Measurements from ENCODE around the gene LARP1. TPM values are rescaled to one million over a fixed set of nuclear protein-coding genes. Genes with fewer than 3 reads are reported as not detected.

The LARP1 gene
- total and polyA plus RNA-seq, 9 of the 15 experiments (the other 6 are each of a cell fraction or from before 2014, with no cell fraction given): 22.6 to 300 (median 92.0) TPM

GRCh38 chr5:154858297-154858971, 103.3 kb downstream of the LARP1 start, which contains the start of gene CNOT8 (continued):
- 0 out of 2 replicates have a peak, but pooled peaks have one; percentile 29 for TF ChIP-seq DEAF1 (CRISPR knock-in tag; IDR thresholded peaks at IDR 0.05)
- 0 out of 2 replicates have a peak, but pooled peaks have one; percentile 28 for TF ChIP-seq ZNF583 (CRISPR knock-in tag; IDR thresholded peaks at IDR 0.05)
- TF ChIP-seq ZNF586 (CRISPR knock-in tag; conservative IDR thresholded peaks at IDR 0.05): no peak
- no peak for TF ChIP-seq PHF21A (IDR thresholded peaks at IDR 0.05; ENCODE audit: borderline replicate concordance, low read depth)
- TF ChIP-seq RCOR1 (IDR thresholded peaks at IDR 0.05; ENCODE audit: borderline replicate concordance in 1 of 2, low read depth in 2 of 2, low read length in 2 of 2): peak in 1 of 2 experiments; percentile 71; a peak in 2 of 4 replicates
- TF ChIP-seq L3MBTL2 (IDR thresholded peaks at IDR 0.05): peak; percentile 10
- TF ChIP-seq NCOA2 (IDR thresholded peaks at IDR 0.05; ENCODE audit: partially characterized antibody in 2 of 2): no peak
- no peak for TF ChIP-seq ATF4 (CRISPR knock-in tag; IDR thresholded peaks at IDR 0.05)
- peak in 1 of 2 experiments; percentile 16; a peak in 3 of 4 replicates for TF ChIP-seq FOXK2 (conservative IDR thresholded peaks at IDR 0.05 in 1 of 2, IDR thresholded peaks at IDR 0.05 in 1 of 2; ENCODE audit: low read depth in 2 of 2)
- no peak for TF ChIP-seq SNAPC5 (CRISPR knock-in tag; IDR thresholded peaks at IDR 0.05)
- TF ChIP-seq DACH1 (IDR thresholded peaks at IDR 0.05; ENCODE audit: partially characterized antibody): no peak
- TF ChIP-seq SNRNP70 (optimal IDR thresholded peaks at IDR 0.05; ENCODE audit: low read depth, low read length): no peak
- TF ChIP-seq CTBP1 (IDR thresholded peaks at IDR 0.05; ENCODE audit: borderline replicate concordance): peak; percentile 82
- TF ChIP-seq ZNF407 (IDR thresholded peaks at IDR 0.05; ENCODE audit: low read depth): no peak
- TF ChIP-seq ZNF431 (CRISPR knock-in tag; IDR thresholded peaks at IDR 0.05): peak; percentile 69
- peak; percentile 28; the same call in 1 of the 2 replicates for TF ChIP-seq MXI1 (IDR thresholded peaks at IDR 0.05; ENCODE audit: low read depth, low read length)
- no peak; a peak in 1 of 4 replicates for TF ChIP-seq KDM4B (IDR thresholded peaks at IDR 0.05; ENCODE audit: borderline replicate concordance in 2 of 2, low read depth in 1 of 2)
